ENCODE results near the gene PAM16.
A peak's percentile ranks its signal among the peaks of the same experiment; 100 is the strongest.

PAM16 gene

GRCh38 chr16:4383591-4384444 is 32.7 kb upstream of the PAM16 start:
- no peak for DNase-seq

DNA sequence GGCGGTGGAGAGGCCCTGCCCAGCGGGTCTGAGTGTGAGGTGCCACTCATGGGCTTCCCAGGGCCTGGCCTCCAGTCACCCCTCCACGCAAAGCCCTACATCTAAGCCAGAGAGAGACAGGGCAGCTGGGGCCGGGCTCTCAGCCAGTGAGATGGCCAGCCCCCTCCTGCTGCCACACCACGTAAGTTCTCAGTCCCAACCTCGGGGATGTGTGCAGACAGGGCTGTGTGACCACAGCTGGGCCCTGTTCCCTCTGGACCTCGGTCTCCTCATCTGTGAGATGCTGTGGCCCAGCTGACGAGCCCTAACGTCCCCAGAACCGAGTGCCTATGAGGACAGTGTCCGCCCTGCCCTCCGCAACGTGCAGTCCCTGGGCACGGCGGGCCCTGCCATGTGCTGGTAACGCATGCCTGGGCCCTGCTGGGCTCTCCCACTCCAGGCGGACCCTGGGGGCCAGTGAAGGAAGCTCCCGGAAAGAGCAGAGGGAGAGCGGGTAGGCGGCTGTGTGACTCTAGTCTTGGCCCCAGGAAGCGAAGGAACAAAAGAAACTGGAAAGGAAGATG is 31.8 kb upstream of the PAM16 start:
- no peak for DNase-seq

DNA sequence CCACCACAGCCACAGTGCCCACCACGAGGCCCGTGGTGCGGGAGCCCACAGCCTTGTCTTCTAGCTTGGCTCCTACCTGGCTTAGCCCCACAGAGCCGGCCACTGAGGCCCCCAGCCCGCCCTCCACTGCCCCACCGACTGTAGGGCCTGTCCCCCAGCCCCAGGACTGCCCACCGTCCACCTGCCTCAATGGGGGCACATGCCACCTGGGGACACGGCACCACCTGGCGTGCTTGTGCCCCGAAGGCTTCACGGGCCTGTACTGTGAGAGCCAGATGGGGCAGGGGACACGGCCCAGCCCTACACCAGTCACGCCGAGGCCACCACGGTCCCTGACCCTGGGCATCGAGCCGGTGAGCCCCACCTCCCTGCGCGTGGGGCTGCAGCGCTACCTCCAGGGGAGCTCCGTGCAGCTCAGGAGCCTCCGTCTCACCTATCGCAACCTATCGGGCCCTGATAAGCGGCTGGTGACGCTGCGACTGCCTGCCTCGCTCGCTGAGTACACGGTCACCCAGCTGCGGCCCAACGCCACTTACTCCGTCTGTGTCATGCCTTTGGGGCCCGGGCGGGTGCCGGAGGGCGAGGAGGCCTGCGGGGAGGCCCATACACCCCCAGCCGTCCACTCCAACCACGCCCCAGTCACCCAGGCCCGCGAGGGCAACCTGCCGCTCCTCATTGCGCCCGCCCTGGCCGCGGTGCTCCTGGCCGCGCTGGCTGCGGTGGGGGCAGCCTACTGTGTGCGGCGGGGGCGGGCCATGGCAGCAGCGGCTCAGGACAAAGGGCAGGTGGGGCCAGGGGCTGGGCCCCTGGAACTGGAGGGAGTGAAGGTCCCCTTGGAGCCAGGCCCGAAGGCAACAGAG is 31.0 kb upstream of the PAM16 start:
- no peak for DNase-seq

- DNase-seq, result no peak
Observed at GRCh38 chr16:4381072-4381934, 30.2 kb upstream of the PAM16 start.

GRCh38 chr16:4380119-4381063 is 29.3 kb upstream of the PAM16 start:
- DNase-seq, result no peak

- no peak for DNase-seq
Observed at GRCh38 chr16:4378999-4379690, 28.0 kb upstream of the PAM16 start.

GRCh38 chr16:4378161-4378666 is 27.1 kb upstream of the PAM16 start:
- DNase-seq, result no peak

DNA sequence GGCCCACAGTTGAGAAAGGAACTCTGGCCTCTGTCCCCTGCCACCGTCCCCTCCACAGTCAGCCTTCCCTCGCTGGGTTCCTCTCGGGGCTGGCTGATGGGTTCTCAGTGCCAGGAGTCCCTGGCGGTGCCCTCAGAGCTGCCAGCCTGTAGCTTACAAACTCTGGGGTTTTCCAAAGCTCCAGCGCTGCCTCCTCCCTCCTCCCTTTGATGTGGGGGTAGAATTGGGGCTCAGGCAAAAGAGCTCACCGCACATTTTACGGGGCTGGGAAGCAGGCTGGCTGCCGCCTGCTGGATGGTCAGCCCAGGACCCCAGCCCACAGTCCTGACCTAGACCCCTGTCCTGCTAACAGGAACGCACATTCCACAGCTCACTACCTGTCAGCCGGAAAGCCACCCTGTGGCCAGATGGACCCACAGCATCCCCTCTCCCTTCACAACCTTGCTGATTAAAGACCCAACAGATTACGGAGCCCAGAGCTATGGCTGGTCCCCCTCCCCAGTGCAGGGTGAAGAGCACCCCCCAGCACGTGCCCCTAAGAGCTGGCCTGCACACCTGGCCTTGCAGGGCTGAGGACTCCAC is 26.5 kb upstream of the PAM16 start:
- no peak for DNase-seq

DNA sequence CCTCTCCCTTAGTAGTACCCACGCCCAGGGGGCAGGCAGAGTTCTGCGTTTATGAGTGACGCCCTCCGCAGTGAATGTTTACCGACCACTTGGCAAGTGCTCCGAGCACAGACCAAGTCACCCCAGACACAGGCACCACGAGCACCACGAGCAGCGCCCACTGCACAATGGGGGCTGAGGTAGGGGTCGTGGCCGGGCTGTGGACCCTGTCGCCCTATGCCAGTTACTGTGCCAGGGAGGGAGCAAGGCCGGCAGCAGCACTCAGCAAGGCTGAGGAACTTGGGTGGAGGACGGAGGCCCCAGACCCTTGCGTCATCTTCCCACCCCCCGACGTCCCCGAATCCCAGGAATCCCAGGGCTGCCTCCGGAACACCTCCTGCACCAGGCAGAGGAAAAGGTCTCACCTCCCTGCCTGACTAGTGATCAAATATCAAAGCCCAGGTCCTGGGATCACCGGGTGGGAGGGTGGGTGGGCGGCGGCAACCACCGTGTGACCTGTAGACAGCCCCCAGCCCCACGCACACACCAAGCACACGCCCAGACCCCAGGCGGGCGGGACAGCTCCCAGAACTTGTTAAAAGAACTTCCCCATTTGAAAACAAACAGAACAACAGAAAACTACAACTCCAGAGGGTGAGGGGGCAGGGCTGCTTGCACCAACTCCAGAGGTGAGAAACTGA is 25.9 kb upstream of the PAM16 start:
- DNase-seq, result no peak

GRCh38 chr16:4376126-4376892 is 25.2 kb upstream of the PAM16 start:
- no peak for DNase-seq

- no peak for DNase-seq
Observed at GRCh38 chr16:4375717-4376116, 24.6 kb upstream of the PAM16 start.

DNA sequence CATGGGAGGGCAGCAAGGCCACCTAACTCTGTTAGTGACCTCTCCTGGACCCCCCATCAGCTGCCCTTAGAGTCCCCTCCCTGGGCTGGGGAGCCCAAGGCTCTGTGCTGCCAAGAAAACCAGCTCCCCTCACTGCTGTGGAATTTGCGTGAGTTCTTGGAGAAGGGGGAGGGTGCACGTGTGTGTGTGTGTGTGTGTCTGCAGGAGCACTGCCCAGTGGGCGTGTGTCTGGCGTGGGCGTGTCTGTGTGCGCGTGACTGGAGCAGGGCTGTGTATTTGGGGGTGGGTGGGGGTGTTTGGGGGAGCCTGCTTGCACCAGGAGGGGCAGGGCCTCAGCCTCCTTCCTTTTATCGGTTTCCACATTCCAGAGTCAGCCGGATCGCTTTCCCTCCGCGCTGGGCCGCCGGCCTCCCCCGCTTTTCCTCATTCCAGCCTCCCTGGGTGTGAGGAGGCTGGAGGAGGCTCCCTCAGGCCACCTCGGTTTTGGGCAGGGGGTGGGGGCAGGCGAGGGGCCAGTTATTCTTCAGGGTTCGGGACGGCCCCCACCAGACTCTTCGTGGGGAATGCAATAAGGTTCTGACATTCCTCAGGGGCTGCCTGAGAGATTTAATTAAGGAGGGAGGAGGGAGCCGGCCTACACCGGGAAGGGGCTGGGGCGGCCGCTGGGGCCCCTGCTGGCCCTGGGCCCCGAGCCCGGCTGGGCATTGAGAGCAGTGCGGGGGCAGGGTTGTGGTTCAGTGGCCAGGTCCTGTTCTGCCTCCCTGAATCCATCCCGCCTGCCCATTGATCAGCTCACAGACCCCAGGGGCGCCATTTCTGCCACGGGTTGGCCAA is 23.0 kb upstream of the PAM16 start:
- DNase-seq, result no peak

- DNase-seq, result no peak
Observed at GRCh38 chr16:4373356-4373908, 22.3 kb upstream of the PAM16 start.

GRCh38 chr16:4372578-4373355 is 21.6 kb upstream of the PAM16 start:
- DNase-seq, result no peak

- peak; percentile 16 for DNase-seq
Observed at GRCh38 chr16:4372001-4372577, 21.0 kb upstream of the PAM16 start.

- DNase-seq, result peak; percentile 60
Observed at GRCh38 chr16:4371357-4372000, 20.4 kb upstream of the PAM16 start, which contains the start of gene VASN. Gene VASN (plus strand): TSS chr16:4371848. CDS start chr16:4380878, 9,030 bp downstream.

Measured in activated effector memory CD4-positive, alpha-beta T cell treated with Interleukin-2 at 50 U/mL for 16 hours (primary cell).